GM21825 (cell line): ENCODE results near the gene USP40.

Experiments used
- ATAC-seq: cut with Tn5 transposase; IDR thresholded peaks from one replicate; pipeline ENCODE4 v1.9.1; 2021; ENCODE audit warnings: mild to moderate bottlenecking, moderate library complexity; ENCODE audit not compliant: unreplicated experiment

The USP40 gene

GRCh38 chr2:233462826-233463470 is 103.6 kb downstream of the USP40 start:
- no peak for ATAC-seq

GRCh38 chr2:233462202-233462785 is 104.3 kb downstream of the USP40 start:
- no peak for ATAC-seq

GRCh38 chr2:233461481-233461891 is 105.1 kb downstream of the USP40 start:
- ATAC-seq = no peak

- no peak for ATAC-seq
Measured at GRCh38 chr2:233460726-233461441, 105.7 kb downstream of the USP40 start.

- no peak for ATAC-seq
Measured at GRCh38 chr2:233459426-233459825, 107.2 kb downstream of the USP40 start.

GRCh38 chr2:233458826-233459225 is 107.8 kb downstream of the USP40 start:
- no peak for ATAC-seq

- ATAC-seq = no peak
Measured at GRCh38 chr2:233458031-233458610, 108.5 kb downstream of the USP40 start.

- no peak for ATAC-seq
Measured at GRCh38 chr2:233457356-233457755, 109.2 kb downstream of the USP40 start.

- no peak for ATAC-seq
Measured at GRCh38 chr2:233456934-233457333, 109.6 kb downstream of the USP40 start.

- ATAC-seq = no peak
Measured at GRCh38 chr2:233456111-233456510, 110.5 kb downstream of the USP40 start.

- ATAC-seq = no peak
Measured at GRCh38 chr2:233455491-233455890, 111.1 kb downstream of the USP40 start.

GRCh38 chr2:233455006-233455405 is 111.6 kb downstream of the USP40 start:
- ATAC-seq = no peak

- ATAC-seq = no peak
Measured at GRCh38 chr2:233453916-233454315, 112.7 kb downstream of the USP40 start.

GRCh38 chr2:233453111-233453915 is 113.3 kb downstream of the USP40 start:
- ATAC-seq = no peak

GRCh38 chr2:233451950-233452349 is 114.6 kb downstream of the USP40 start:
- no peak for ATAC-seq

- no peak for ATAC-seq
Measured at GRCh38 chr2:233450864-233451575, 115.6 kb downstream of the USP40 start.

GRCh38 chr2:233449921-233450863 is 116.4 kb downstream of the USP40 start:
- ATAC-seq = no peak

- no peak for ATAC-seq
Measured at GRCh38 chr2:233449081-233449901, 117.3 kb downstream of the USP40 start.
